Effector CD8-positive, alpha-beta T cell (primary cell): ENCODE results near the gene MARCHF3.
"Not testable (repeated sequence)": the region's sequence is repeated elsewhere in the genome, so short reads cannot be mapped to it uniquely, and the experiment has no call there.

Source experiments
- DNase-seq: peaks from one replicate; lab custom pipeline; 2025; lab: John Stamatoyannopoulos, UW

The MARCHF3 gene

DNA sequence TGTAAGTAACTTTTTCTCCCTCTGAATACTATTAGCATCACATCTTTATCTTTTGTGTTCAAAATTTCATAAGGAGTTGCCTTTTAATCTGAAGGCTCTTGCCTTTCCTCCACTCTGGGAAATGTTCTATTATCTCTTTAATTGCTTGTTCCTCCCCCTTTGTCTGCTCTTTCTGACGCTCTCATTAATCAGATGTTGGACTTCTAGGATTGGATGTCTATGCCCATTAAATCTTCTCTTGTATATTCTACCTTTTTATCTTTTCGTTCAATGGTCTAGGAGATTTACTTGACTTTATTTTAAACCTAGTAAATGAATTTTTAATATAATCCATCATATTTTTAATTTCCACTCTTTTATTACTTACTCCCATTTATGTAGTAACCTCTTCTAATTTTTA, 76.7 kb downstream of the MARCHF3 start:
- no peak for DNase-seq

GRCh38 chr5:126949475-126949874, 80.9 kb downstream of the MARCHF3 start:
- DNase-seq: no peak

DNA sequence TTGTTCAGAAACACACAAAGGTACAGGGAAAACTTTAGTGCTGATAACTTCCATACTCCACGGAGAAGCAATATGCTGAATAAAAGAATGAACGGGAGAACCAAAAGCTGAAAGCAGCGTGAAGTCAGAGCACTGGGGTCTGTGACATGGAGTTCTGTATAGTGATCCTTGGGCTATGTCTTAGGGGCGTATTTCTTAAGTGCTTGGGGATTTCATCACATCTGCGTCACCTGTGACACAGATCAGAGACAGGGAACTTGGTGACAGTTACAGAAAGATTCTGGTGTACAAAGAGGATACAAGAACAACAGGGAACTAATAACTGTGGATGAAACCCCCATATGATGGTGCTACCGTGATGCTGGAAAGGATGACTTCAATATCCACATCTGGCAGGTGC, 81.9 kb downstream of the MARCHF3 start:
- no peak for DNase-seq

- DNase-seq: no peak
Observed at GRCh38 chr5:126948011-126948355, 82.4 kb downstream of the MARCHF3 start.

- DNase-seq: no peak
Observed at GRCh38 chr5:126947146-126948010, 83.0 kb downstream of the MARCHF3 start.

DNA sequence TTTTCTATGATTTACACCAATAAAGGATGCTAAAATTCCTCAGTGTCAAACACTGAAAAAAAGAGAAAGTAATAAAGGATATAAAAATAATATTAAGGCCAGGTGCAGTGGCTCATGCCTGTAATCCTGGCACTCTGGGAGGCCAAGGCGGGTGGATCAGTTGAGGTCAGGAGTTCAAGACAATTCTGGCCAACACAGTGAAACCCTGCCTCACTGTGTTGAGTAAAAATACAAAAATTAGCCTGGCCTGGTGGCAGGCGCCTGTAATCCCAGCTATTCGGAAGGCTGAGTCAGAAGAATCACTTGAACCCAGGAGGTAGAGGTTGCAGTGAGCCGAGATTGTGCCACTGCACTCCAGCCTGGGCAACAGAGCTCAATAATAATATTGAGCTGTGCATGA, 87.5 kb downstream of the MARCHF3 start:
- DNase-seq: not testable (repeated sequence)

DNA sequence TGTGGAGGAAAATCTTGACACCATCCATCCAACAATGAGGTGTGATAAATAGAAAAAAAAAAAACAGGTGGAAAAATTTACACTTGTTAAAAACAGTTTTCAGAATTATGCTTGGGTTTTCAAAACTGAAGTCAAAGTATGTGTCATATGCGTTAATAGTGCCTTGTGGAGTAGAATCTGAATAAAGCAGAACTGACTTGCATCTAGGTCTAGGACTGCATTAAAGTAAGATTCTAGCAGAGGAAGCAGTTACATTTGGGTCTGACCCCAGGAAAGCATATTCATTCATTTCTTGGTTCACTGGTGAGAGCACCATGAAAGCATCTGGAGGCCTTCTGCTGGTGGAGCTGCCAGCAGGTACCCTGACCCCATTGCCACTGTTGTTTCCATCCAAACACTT, 89.0 kb downstream of the MARCHF3 start:
- no peak for DNase-seq

DNA sequence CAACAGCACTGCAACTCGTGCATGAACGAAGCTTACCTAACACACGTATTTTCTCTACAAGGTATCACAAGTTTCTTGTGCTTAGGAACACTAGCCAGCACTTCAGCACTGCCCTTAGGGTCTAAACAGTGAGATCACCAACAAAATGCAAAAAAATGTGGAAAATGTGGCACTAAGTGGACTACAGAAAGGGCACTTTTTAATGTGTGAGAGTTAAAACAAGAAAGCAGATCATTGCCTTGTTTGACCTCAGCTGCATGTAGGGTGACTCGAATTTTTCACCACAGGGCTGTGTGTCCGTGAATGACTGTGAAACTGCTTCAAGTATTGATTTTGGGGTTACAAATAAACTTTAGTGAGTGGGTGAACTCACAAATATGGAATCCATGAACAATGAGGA, 90.5 kb downstream of the MARCHF3 start:
- DNase-seq: no peak

- no peak for DNase-seq
Observed at GRCh38 chr5:126938466-126938865, 91.9 kb downstream of the MARCHF3 start.

DNA sequence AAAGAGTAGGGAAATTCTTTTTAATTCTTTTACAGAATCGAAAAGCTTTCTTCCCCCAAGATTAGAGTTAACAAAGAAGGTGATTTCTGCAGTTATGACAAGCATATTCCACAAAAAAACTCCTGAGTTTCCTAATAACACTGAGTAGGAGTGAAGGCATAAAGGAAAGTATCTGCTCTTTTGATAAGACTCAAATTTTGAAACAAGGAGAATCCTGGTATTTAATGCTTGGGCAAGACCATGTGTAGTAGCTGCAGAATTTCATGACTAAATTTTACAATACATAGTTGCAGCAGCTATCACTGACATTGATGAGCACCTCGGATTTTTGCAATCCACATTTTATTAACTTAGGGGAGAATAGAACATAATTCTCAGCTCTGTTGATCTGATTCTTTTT, 92.6 kb downstream of the MARCHF3 start:
- no peak for DNase-seq

- no peak for DNase-seq
Observed at GRCh38 chr5:126936775-126937418, 93.5 kb downstream of the MARCHF3 start.

DNA sequence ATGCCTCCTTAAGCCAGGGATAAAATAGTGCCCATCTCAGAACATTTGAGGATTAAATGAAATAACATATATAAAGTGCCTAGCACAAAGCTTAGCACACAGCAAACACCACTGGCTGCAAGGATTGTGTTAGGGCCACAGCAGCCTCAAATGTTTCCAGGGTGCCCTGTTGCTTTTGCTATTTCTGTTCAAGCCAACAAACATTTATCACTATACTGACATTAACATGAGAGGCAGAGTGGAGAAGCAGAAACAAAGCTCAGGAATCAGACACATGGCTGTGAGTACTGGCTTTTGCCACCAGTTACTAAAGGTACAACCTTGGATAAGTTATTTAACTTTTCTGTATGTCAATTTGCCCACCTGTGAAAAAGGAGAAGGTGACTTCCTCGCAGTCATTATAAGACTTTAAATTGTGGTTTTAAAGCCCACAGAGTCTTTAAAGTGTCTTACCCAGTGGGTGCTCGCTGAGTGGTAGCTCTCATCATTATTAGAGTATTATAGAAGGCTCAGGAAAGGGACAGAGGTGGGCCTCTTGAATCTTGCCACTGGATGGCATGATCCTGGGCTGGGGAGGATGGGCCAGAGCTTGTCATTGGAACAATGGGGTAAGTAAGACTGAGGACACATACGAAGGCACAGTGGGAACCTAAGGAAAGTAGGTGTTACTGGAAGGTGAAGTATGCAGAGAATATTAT, 98.2 kb downstream of the MARCHF3 start:
- no peak for DNase-seq

- no peak for DNase-seq
Observed at GRCh38 chr5:126928041-126928440, 102.3 kb downstream of the MARCHF3 start.

- no peak for DNase-seq
Observed at GRCh38 chr5:126927429-126927828, 102.9 kb downstream of the MARCHF3 start.

DNA sequence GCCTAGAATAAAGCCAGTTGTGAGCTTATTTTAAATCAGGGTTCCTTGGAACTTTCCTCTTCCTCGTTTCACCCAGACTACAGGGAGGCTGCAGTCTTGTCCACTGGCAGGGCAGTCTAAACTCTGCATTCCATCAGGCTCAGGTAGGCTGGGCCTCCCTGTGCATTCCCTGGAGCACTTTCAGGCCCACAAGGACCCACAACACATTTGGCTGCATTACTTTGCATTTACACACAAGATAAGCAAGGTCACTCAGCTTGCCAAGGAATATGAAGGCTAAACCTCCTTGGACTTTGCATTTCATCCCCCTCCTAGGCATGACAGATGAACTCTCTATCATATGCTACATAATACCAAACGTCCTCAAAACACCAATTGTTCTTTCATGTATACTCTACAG, 104.2 kb downstream of the MARCHF3 start:
- DNase-seq: no peak

DNA sequence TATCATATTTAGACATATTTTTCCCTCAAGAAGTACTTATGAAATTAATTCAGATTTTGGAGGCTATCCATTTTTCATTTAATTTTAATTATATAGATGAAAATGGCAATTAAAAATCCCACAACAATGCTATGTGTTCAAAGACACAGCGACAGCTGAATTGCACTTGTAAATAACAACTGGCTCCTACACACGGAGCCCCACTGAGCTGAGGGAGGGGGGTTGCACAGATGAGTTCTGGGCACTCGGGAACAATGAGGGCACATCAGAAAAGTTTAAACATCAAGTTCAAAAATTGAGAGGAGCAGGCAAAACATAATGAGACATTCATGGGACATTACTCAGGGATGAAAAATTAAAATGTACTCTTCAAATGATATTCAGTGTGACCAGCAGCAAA, 104.9 kb downstream of the MARCHF3 start:
- no peak for DNase-seq

- DNase-seq: no peak
Observed at GRCh38 chr5:126924331-126925033, 105.9 kb downstream of the MARCHF3 start.

GRCh38 chr5:126921241-126922091, 108.9 kb downstream of the MARCHF3 start:
- DNase-seq: no peak

GRCh38 chr5:126920291-126920690, 110.1 kb downstream of the MARCHF3 start:
- no peak for DNase-seq

DNA sequence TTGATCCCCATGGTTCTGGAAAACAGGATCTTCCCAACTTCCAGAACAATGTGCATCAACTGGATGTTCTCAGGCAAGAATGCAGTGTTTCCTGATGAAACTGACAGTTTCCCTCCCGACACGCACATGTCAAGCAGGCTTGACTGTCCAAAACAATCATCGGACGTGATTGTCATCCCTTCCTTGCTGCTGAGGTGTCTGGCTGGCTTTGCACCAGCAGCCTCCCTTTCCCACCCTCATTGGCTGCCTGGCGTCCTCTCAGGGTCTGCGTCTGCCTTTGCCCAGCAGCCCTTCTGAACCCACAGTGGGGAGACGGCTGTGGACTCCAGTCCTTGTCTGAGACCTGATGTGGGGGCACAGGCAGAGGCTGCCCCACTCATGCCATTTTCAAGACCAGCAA, 110.8 kb downstream of the MARCHF3 start:
- DNase-seq: no peak

DNA sequence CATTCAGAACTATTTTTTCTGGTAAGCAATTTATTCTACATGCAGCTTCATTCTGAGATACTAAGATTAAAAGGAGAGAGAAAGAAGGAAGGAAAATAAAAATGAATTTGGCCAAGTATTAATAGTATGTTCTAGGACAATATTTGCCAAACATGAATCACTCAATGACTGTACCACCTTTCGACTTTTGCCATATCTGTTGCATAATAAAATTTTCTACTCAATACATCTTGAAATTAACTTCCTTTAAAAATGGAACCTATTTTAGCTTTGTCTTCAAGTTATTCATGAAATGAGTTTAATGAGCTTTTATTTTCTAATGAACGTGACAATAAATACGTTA, 111.8 kb downstream of the MARCHF3 start:
- DNase-seq: no peak
